ENCODE data around the gene JAG1. TPM values are rescaled to one million over a fixed set of nuclear protein-coding genes. Genes with fewer than 3 reads are reported as not detected.

Gene JAG1
- total and polyA plus RNA-seq, 8 donors: 13.9 to 60.1 (median 25.1) TPM

- Histone ChIP-seq H3K4me3 (no peak overlapping the region), H3K4me1 (peaks cover 0 to under 1% (median 0%) of the 10 kb centered on the region in 3 donors), H3K27ac (no peak overlapping the region), H3K27me3 (no peaks in the 10 kb centered on the region), H3K9me3 (no peaks in the 10 kb centered on the region), H3K36me3 (no peaks in the 10 kb centered on the region)
- ATAC-seq: no peak
- TF ChIP-seq, protein P1, sequence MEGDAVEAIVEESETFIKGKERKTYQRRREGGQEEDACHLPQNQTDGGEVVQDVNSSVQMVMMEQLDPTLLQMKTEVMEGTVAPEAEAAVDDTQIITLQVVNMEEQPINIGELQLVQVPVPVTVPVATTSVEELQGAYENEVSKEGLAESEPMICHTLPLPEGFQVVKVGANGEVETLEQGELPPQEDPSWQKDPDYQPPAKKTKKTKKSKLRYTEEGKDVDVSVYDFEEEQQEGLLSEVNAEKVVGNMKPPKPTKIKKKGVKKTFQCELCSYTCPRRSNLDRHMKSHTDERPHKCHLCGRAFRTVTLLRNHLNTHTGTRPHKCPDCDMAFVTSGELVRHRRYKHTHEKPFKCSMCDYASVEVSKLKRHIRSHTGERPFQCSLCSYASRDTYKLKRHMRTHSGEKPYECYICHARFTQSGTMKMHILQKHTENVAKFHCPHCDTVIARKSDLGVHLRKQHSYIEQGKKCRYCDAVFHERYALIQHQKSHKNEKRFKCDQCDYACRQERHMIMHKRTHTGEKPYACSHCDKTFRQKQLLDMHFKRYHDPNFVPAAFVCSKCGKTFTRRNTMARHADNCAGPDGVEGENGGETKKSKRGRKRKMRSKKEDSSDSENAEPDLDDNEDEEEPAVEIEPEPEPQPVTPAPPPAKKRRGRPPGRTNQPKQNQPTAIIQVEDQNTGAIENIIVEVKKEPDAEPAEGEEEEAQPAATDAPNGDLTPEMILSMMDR (IDR thresholded peaks at IDR 0.05): no peak
- no peak for FAIRE-seq
- 77 to 92% methylated on average over 4 of the region's 4 CpGs for WGBS, 2 donors
- no peak for DNase-seq
- intact Hi-C loops (cut with DNase I): no loop called here
Measured at GRCh38 chr20:10680571-10680970, 6.8 kb upstream of the JAG1 start.

DNA sequence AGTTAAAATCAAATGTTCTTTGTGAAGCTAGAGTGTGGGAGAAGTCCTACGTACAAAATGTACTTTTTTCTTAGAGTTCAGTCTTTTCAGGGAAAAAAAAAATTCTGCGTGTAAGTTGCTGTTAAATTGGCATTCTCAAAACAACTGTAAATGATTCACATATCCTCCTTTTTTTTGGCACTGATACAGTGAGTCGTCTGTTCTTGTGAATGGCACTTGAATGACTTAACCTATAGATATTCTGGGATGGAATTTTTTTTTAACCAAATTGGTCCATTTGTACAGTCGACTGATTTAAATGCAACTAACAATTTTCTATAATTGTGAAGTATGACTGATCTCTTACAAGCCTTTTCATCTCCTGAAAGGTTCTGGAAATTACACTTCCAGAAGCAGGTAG is 5.5 kb upstream of the JAG1 start:
- Histone ChIP-seq H3K27ac (no peak overlapping the region), H3K36me3 (no peaks in the 10 kb centered on the region), H3K27me3 (no peaks in the 10 kb centered on the region), H3K9me3 (no peaks in the 10 kb centered on the region), H3K4me1 (peaks cover 0 to 4% (median 4%) of the 10 kb centered on the region in 3 donors), H3K4me3 (no peak overlapping the region)
- ATAC-seq (no peak), FAIRE-seq (no peak), DNase-seq (no peak)
- TF ChIP-seq, protein P1 (IDR thresholded peaks at IDR 0.05): no peak
- intact Hi-C loops (cut with DNase I): loop anchor here in 1 of 3 donors (10.0 kb wide), 2 partner anchors 536 to 596 kb away; no protein-coding TSS in a partner anchor
- 41 to 58% methylated on average over 4 of the region's 4 CpGs for WGBS, 2 donors

DNA sequence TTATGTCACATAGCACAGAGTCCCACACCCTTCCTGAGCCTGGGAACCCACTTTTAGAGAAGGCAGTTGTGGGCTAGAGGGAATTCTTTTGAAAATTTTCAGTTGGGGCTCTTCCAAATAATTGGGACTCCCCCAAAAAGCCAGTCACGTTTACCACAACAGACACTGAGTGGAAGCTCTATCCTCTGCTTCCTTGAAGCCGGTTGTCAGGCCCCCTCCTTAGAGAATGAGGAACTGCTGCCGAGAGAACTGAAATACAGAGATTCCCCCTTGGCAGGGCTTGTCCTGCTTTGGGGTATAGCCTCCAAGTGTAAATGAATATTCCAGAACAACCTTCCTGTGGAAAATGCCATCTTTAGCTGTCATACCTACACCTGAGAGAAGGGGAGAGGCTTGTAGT is 2.7 kb upstream of the JAG1 start:
- ATAC-seq: no peak
- peaks cover 0 to 4% (median 4%) of the 10 kb centered on the region in 3 donors for H3K4me1 ChIP-seq
- H3K9me3 ChIP-seq: no peaks in the 10 kb centered on the region
- 56 to 76% methylated on average over 3 of the region's 3 CpGs for WGBS, 2 donors
- H3K27ac ChIP-seq: no peak overlapping the region
- H3K36me3 ChIP-seq: no peaks in the 10 kb centered on the region
- no peak for DNase-seq
- no peak for FAIRE-seq
- H3K4me3 ChIP-seq: no peak overlapping the region
- H3K27me3 ChIP-seq: no peaks in the 10 kb centered on the region
- TF ChIP-seq, protein P1 (IDR thresholded peaks at IDR 0.05): no peak
- intact Hi-C loops (cut with DNase I): loop anchor here in 1 of 3 donors (10.0 kb wide), 2 partner anchors 538 to 598 kb away; no protein-coding TSS in a partner anchor

DNA sequence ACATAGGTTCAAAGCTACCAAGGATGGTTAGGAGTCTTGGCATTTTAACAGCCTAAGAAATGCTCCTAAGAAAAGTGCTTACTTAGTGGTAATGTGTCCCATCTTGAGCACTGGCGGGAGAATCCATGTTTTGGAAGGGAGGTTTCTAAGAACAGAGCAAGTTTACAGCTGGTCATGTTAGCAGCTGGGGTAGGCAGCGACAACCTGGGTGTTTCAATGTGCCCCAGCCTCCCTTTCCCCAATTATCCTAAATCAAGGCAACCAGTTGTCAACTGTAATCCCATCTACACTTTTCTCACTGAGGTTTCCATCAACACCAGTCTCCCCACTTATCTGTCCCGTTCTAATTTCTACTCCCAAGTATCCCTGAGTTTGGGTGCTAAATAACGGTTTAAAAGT is 1.6 kb upstream of the JAG1 start:
- no peak for ATAC-seq
- H3K4me3 ChIP-seq: peak overlapping the region in 2 of 4 donors; percentile 87 to 99
- peak overlapping the region in 3 of 4 donors; percentile 99 to 100 (median 100) for H3K27ac ChIP-seq
- H3K9me3 ChIP-seq: no peaks in the 10 kb centered on the region
- intact Hi-C loops (cut with DNase I): loop anchor here in 1 of 3 donors (10.0 kb wide), 2 partner anchors 539 to 599 kb away; no protein-coding TSS in a partner anchor
- 89 to 95% methylated on average over 4 of the region's 4 CpGs for WGBS, 2 donors
- TF ChIP-seq, protein P1 (IDR thresholded peaks at IDR 0.05): no peak
- no peak for FAIRE-seq
- no peak for DNase-seq
- H3K36me3 ChIP-seq: no peaks in the 10 kb centered on the region
- H3K4me1 ChIP-seq: peaks cover 0 to 4% (median 4%) of the 10 kb centered on the region in 3 donors
- H3K27me3 ChIP-seq: no peaks in the 10 kb centered on the region

Data from pancreas (tissue), 10 donors.